PC-9 (cell line): Measurements from ENCODE around the gene PPAN. TPM values are rescaled to one million over a fixed set of nuclear protein-coding genes. Genes with fewer than 3 reads are reported as not detected.
A peak's percentile ranks its signal among the peaks of the same experiment; 100 is the strongest.

ENCODE experiments used
- BruUV-seq: library from RNA; stranded (reverse); fragments of 400-500 nt; replicated peaks from 2 replicates; lab custom pipeline; 2021; lab: Mats Ljungman, UMichigan
- CTCF ChIA-PET: fragments of 300-600 bp; sonication (Branson Sonifier 250); formaldehyde crosslinking; loops from one replicate; lab custom pipeline; 2022; ENCODE audit warnings: antibody characterized with exemption; lab: Charles Lee
- POLR2A ChIA-PET: fragments of 300-600 bp; sonication (Branson Sonifier 250); formaldehyde crosslinking; loops from one replicate; lab custom pipeline; 2022; ENCODE audit warnings: antibody characterized with exemption; ENCODE audit not compliant: unreplicated experiment; lab: Charles Lee
- DNase-seq, 2 experiments: peaks; one replicate each; pipeline versions ENCODE4 v3.0.0 to v3.0.0-alpha.2; 2015 to 2022; ENCODE audit warnings: mixed read lengths in 1 of 2
- H2AFZ ChIP-seq: fragments of 200-600 bp; sonication (generic); 2 replicates; pipeline ENCODE4 v1.8.1; 2017; ENCODE audit warnings: antibody characterized with exemption
- H3F3A ChIP-seq: fragments of 200-600 bp; sonication (generic); 2 replicates; pipeline ENCODE4 v1.8.1; 2017; ENCODE audit warnings: antibody characterized with exemption, mild to moderate bottlenecking, low read depth; ENCODE audit not compliant: insufficient read depth
- H3K27ac ChIP-seq: fragments of 200-600 bp; sonication (generic); 2 replicates; pipeline ENCODE4 v1.6.1; 2016; ENCODE audit warnings: mixed run types
- H3K27me3 ChIP-seq: fragments of 200-600 bp; sonication (generic); 2 replicates; pipeline ENCODE4 v1.6.1; 2016; ENCODE audit warnings: low read depth, mixed run types; ENCODE audit not compliant: insufficient read depth
- H3K36me3 ChIP-seq: fragments of 200-600 bp; sonication (generic); 2 replicates; pipeline ENCODE4 v1.6.1; 2016; ENCODE audit warnings: low read depth, mixed run types
- H3K4me1 ChIP-seq: fragments of 200-600 bp; sonication (generic); replicated peaks from 2 replicates; pipeline ENCODE4 v1.6.1; 2016; ENCODE audit warnings: mixed run types; ENCODE audit not compliant: insufficient read depth
- H3K4me2 ChIP-seq: fragments of 200-600 bp; sonication (generic); 2 replicates; pipeline ENCODE4 v1.6.1; 2017; ENCODE audit warnings: mixed run types
- H3K4me3 ChIP-seq: fragments of 200-600 bp; sonication (generic); 2 replicates; pipeline ENCODE4 v1.6.1; 2016; ENCODE audit warnings: mixed run types
- H3K79me2 ChIP-seq: fragments of 200-600 bp; sonication (generic); 2 replicates; pipeline ENCODE4 v1.6.1; 2017; ENCODE audit warnings: low read depth, mixed run types
- H3K9me2 ChIP-seq: fragments of 200-600 bp; sonication (generic); 2 replicates; pipeline ENCODE4 v1.8.1; 2017; ENCODE audit warnings: mild to moderate bottlenecking; ENCODE audit not compliant: insufficient read depth
- H3K9me3 ChIP-seq: fragments of 200-600 bp; sonication (generic); 2 replicates; pipeline ENCODE4 v1.8.1; 2016; ENCODE audit warnings: low read depth; ENCODE audit not compliant: insufficient read depth
- H4K20me1 ChIP-seq: fragments of 200-600 bp; sonication (generic); 2 replicates; pipeline ENCODE4 v1.8.1; 2017; ENCODE audit not compliant: insufficient read depth
- CTCF ChIP-seq: fragments of 200-600 bp; sonication (generic); conservative IDR thresholded peaks from 2 replicates; pipeline ENCODE4 v1.6.1; 2017; ENCODE audit warnings: mixed run types, antibody characterized with exemption, mild to moderate bottlenecking, moderate library complexity
- EZH2 ChIP-seq: fragments of 200-600 bp; sonication (generic); IDR thresholded peaks from 2 replicates; pipeline ENCODE4 v1.8.0; 2017; ENCODE audit warnings: antibody characterized with exemption, low read depth
- intact Hi-C: fragments of 100-400 bp; cut with micrococcal nuclease; formaldehyde crosslinking; loops from one replicate; pipeline ENCODE4 v1.10.0; 2022; ENCODE audit not compliant: unreplicated experiment
- total RNA-seq: library from RNA; stranded (reverse); gene quantifications from 2 replicates; pipeline ENCODE4 v1.2.3, GENCODE V29; 2021

Gene PPAN
- total RNA-seq, 1 experiment from 2014 or later, result 41.0 TPM

- no peak overlapping the region for H2AFZ ChIP-seq
- no TSS peak for BruUV-seq
- peaks cover 26% of the 10 kb centered on the region for H3K79me2 ChIP-seq
- H3F3A ChIP-seq, result peaks cover 60% of the 10 kb centered on the region
- TF ChIP-seq CTCF, result no peak
- no peak for TF ChIP-seq EZH2
- H3K9me3 ChIP-seq, result no peaks in the 10 kb centered on the region
- H3K4me2 ChIP-seq, result peak overlapping the region; percentile 28; the same call in 1 of the 2 replicates
- peaks cover 31% of the 10 kb centered on the region for H4K20me1 ChIP-seq
- intact Hi-C loops, result no loop called here
- no peaks in the 10 kb centered on the region for H3K27me3 ChIP-seq
- ChIA-PET POLR2A (interaction anchor here (0.6 kb wide), 1 partner anchor 24 kb away, joined by 10 read pairs; no protein-coding TSS in a partner anchor), CTCF (interaction anchor here (0.6 kb wide), 1 partner anchor 147 kb away, joined by 5 read pairs; no protein-coding TSS in a partner anchor)
- peak in 1 of 2 experiments; percentile 44 for DNase-seq
- H3K4me1 ChIP-seq, result peaks cover 8% of the 10 kb centered on the region; the same call in 1 of the 2 replicates
- H3K4me3 ChIP-seq, result no peak overlapping the region
- H3K9me2 ChIP-seq, result no peaks in the 10 kb centered on the region
- H3K27ac ChIP-seq, result no peak overlapping the region; the same call in 1 of the 2 replicates
- H3K36me3 ChIP-seq, result 0 out of 2 replicates have a peak, but pooled peaks cover 16% of the 10 kb centered on the region
Measured at GRCh38 chr19:10120538-10121189, 14.5 kb downstream of the PPAN start.

GRCh38 chr19:10122045-10122444 is 15.9 kb downstream of the PPAN start:
- H3K36me3 ChIP-seq, result 0 out of 2 replicates have a peak, but pooled peaks cover 8% of the 10 kb centered on the region
- no peak overlapping the region for H2AFZ ChIP-seq
- no peaks in the 10 kb centered on the region for H3K27me3 ChIP-seq
- intact Hi-C loops, result no loop called here
- peaks cover 26% of the 10 kb centered on the region for H3K79me2 ChIP-seq
- no peak overlapping the region for H3K4me2 ChIP-seq
- no peak overlapping the region for H3K4me3 ChIP-seq
- no peaks in the 10 kb centered on the region for H3K9me3 ChIP-seq
- no peak overlapping the region; the same call in 1 of the 2 replicates for H3K27ac ChIP-seq
- ChIA-PET POLR2A (no interaction called here), CTCF (no interaction called here)
- H3K9me2 ChIP-seq, result no peaks in the 10 kb centered on the region
- H3F3A ChIP-seq, result peaks cover 63% of the 10 kb centered on the region
- H3K4me1 ChIP-seq, result peaks cover 8% of the 10 kb centered on the region; the same call in 1 of the 2 replicates
- DNase-seq, result no peak
- no TSS peak for BruUV-seq
- TF ChIP-seq EZH2 (no peak), CTCF (no peak)
- peaks cover 18% of the 10 kb centered on the region for H4K20me1 ChIP-seq

- ChIA-PET CTCF (interaction anchor here (0.6 kb wide), 1 partner anchor 319 kb away, joined by 3 read pairs; no protein-coding TSS in a partner anchor), POLR2A (no interaction called here)
- 0 out of 2 replicates have a peak, but pooled peaks cover 3% of the 10 kb centered on the region for H3K36me3 ChIP-seq
- DNase-seq, result no peak
- intact Hi-C loops, result no loop called here
- H3K27me3 ChIP-seq, result no peaks in the 10 kb centered on the region
- no peaks in the 10 kb centered on the region for H3K9me3 ChIP-seq
- BruUV-seq, result no TSS peak
- H3K4me3 ChIP-seq, result no peak overlapping the region
- no peaks in the 10 kb centered on the region for H4K20me1 ChIP-seq
- H3F3A ChIP-seq, result peaks cover 72% of the 10 kb centered on the region
- TF ChIP-seq EZH2, result no peak
- peaks cover 3% of the 10 kb centered on the region for H3K79me2 ChIP-seq
- no peaks in the 10 kb centered on the region for H3K9me2 ChIP-seq
- H3K4me1 ChIP-seq, result peaks cover 8% of the 10 kb centered on the region; the same call in 1 of the 2 replicates
- no peak overlapping the region for H2AFZ ChIP-seq
- no peak overlapping the region for H3K4me2 ChIP-seq
- H3K27ac ChIP-seq, result no peak overlapping the region
Measured at GRCh38 chr19:10124429-10124828, 18.3 kb downstream of the PPAN start.
